Progenitor cell of endocrine pancreas (in vitro differentiated cells): ENCODE measurements around the gene SHROOM2. TPM values are rescaled to one million over a fixed set of nuclear protein-coding genes. Genes with fewer than 3 reads are reported as not detected.

Experiments used
- DNase-seq: peaks from one replicate; pipeline ENCODE4 v3.0.0; 2021; ENCODE audit warnings: low spot score; ENCODE audit not compliant: unreplicated experiment
- H3K27ac Mint-ChIP-seq: 2 replicates; pipeline ENCODE4 v1.8.0; 2021; ENCODE audit warnings: mild to moderate bottlenecking, moderate library complexity, mixed read lengths
- H3K27me3 Mint-ChIP-seq: 2 replicates; pipeline ENCODE4 v1.8.0; 2021; ENCODE audit warnings: mixed read lengths
- H3K36me3 Mint-ChIP-seq: 2 replicates; pipeline ENCODE4 v1.8.0; 2022; ENCODE audit warnings: mixed read lengths; ENCODE audit not compliant: insufficient read depth
- H3K4me1 Mint-ChIP-seq: 2 replicates; pipeline ENCODE4 v1.8.0; 2021; ENCODE audit warnings: low read depth, mixed read lengths
- H3K4me3 Mint-ChIP-seq: 2 replicates; pipeline ENCODE4 v1.8.0; 2021; ENCODE audit warnings: low read depth, mild to moderate bottlenecking, moderate library complexity, mixed read lengths
- H3K9me3 Mint-ChIP-seq: 2 replicates; pipeline ENCODE4 v1.8.0; 2021; ENCODE audit warnings: low read depth, mixed read lengths
- total RNA-seq: library from RNA; stranded (reverse); gene quantifications from 2 replicates; pipeline ENCODE4 v1.2.1, GENCODE V29; 2021
- TF ChIP-seq, protein P1 (sequence below): fragments of 200-600 bp; sonication (generic); IDR thresholded peaks from one replicate; pipeline ENCODE4 v1.5.0; 2021; ENCODE audit warnings: antibody characterized with exemption, mild to moderate bottlenecking; ENCODE audit not compliant: unreplicated experiment

The SHROOM2 gene
- total RNA-seq, 1 donor from 2014 or later: 10.6 TPM

GRCh38 chrX:9859711-9860555 lies 73.7 kb downstream of the SHROOM2 start:
- TF ChIP-seq, protein P1, sequence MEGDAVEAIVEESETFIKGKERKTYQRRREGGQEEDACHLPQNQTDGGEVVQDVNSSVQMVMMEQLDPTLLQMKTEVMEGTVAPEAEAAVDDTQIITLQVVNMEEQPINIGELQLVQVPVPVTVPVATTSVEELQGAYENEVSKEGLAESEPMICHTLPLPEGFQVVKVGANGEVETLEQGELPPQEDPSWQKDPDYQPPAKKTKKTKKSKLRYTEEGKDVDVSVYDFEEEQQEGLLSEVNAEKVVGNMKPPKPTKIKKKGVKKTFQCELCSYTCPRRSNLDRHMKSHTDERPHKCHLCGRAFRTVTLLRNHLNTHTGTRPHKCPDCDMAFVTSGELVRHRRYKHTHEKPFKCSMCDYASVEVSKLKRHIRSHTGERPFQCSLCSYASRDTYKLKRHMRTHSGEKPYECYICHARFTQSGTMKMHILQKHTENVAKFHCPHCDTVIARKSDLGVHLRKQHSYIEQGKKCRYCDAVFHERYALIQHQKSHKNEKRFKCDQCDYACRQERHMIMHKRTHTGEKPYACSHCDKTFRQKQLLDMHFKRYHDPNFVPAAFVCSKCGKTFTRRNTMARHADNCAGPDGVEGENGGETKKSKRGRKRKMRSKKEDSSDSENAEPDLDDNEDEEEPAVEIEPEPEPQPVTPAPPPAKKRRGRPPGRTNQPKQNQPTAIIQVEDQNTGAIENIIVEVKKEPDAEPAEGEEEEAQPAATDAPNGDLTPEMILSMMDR: no peak
- Mint-ChIP-seq H3K27ac (peak overlapping the region; percentile 29), H3K27me3 (no peaks in the 10 kb centered on the region), H3K9me3 (peaks cover 18% of the 10 kb centered on the region), H3K4me3 (no peak overlapping the region), H3K4me1 (peaks cover 18% of the 10 kb centered on the region), H3K36me3 (peaks cover 3% of the 10 kb centered on the region)
- no peak for DNase-seq

DNA sequence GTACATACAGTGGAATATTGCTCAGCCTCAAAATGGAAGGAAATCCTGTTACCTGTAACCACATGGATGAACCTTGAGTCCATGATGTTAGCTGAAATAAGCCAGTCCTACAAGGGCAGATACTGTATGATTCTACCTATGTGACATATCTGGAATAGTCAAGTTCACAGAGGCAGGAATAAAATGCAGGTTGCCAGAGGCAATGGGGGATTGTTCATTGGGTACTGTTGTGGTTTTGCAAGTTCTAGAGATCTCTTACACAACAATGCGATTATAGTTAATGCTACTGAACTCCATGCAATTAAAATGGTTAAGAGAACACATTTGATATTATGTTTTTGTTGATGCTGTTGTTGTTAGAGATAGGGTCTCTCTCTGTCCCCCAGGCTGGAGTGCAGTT lies 74.6 kb downstream of the SHROOM2 start:
- Mint-ChIP-seq H3K27ac (no peak overlapping the region), H3K36me3 (peaks cover 3% of the 10 kb centered on the region), H3K9me3 (peaks cover 14% of the 10 kb centered on the region), H3K27me3 (no peaks in the 10 kb centered on the region), H3K4me1 (peaks cover 18% of the 10 kb centered on the region), H3K4me3 (no peak overlapping the region)
- no peak for DNase-seq
- TF ChIP-seq, protein P1: no peak

GRCh38 chrX:9861711-9862110 lies 75.5 kb downstream of the SHROOM2 start:
- H3K27ac Mint-ChIP-seq: no peak overlapping the region

DNA sequence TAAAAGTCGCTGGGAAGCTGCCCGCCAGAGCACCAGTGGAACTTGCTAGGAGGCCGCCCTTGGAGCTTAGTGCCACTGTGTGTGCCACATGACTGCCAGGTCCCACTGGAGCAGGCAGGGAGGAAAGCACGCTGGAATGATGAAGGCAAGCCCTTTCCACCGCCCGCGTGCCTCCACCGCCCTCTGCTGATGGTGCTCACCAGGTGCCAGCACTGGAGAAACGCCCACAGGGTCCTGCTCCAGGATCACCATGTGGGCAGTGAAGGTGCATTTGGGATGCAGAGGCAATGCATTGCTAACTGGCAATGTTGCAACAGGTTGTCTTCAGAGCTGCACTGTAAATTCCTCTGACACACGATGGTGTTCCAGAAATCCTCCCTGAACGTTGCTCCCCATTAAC lies 76.3 kb downstream of the SHROOM2 start:
- Mint-ChIP-seq H3K9me3 (peaks cover 12% of the 10 kb centered on the region), H3K27ac (no peak overlapping the region), H3K4me1 (peaks cover 29% of the 10 kb centered on the region), H3K36me3 (peaks cover 6% of the 10 kb centered on the region), H3K4me3 (no peak overlapping the region), H3K27me3 (no peaks in the 10 kb centered on the region)
- DNase-seq: no peak
- TF ChIP-seq, protein P1: no peak

More at GRCh38 chrX:9861711-9862110, 75.5 kb downstream of the SHROOM2 start:
- no peak overlapping the region for H3K4me3 Mint-ChIP-seq
- peaks cover 6% of the 10 kb centered on the region for H3K36me3 Mint-ChIP-seq
- peaks cover 16% of the 10 kb centered on the region for H3K9me3 Mint-ChIP-seq
- no peak for DNase-seq
- H3K4me1 Mint-ChIP-seq: peaks cover 22% of the 10 kb centered on the region
- no peaks in the 10 kb centered on the region for H3K27me3 Mint-ChIP-seq
- TF ChIP-seq, protein P1: no peak

GRCh38 chrX:9862953-9863352 lies 76.7 kb downstream of the SHROOM2 start:
- Mint-ChIP-seq H3K9me3 (peaks cover 15% of the 10 kb centered on the region), H3K4me3 (no peak overlapping the region), H3K27me3 (no peaks in the 10 kb centered on the region), H3K27ac (no peak overlapping the region), H3K36me3 (peaks cover 6% of the 10 kb centered on the region), H3K4me1 (peaks cover 31% of the 10 kb centered on the region)
- DNase-seq: no peak
- TF ChIP-seq, protein P1: no peak
